ENCODE results near the gene GDPD5. TPM values are rescaled to one million over a fixed set of nuclear protein-coding genes. Genes with fewer than 3 reads are reported as not detected.

GDPD5 gene
- total and polyA plus RNA-seq, 2 donors (not counting 1 experiment from before 2014, with no cell fraction given) = 59.1 to 102 TPM

GRCh38 chr11:75538150-75538942, 12.6 kb upstream of the GDPD5 start:
- ChIA-PET POLR2A (interaction anchor here (0.7 kb wide), 1 partner anchor 28 kb away, joined by 3 read pairs; no protein-coding TSS in a partner anchor), CTCF (interaction anchor here (1.1 to 1.2 kb wide), 2 partner anchors 9 to 93 kb away, joined by 3 to 4 read pairs; no protein-coding TSS in a partner anchor)
- Histone ChIP-seq H2AFZ (ENCODE audit: insufficient read depth, low read depth, low read length, poor library complexity, severe bottlenecking) (no peak overlapping the region), H4K20me1 (ENCODE audit: control insufficient read depth, insufficient read depth, low read length, poor library complexity, severe bottlenecking) (no peaks in the 10 kb centered on the region), H3K9me3 (ENCODE audit: control extremely low read depth in 1 of 3, control insufficient read depth in 2 of 3, insufficient read depth in 1 of 3, low read length in 2 of 3) (peaks cover 0 to 2% (median 0%) of the 10 kb centered on the region in 3 donors), H3K27ac (ENCODE audit: low read length in 2 of 2) (no peak overlapping the region), H3K36me3 (replicated peaks in 1 of 2; ENCODE audit: control extremely low read depth in 1 of 2, control insufficient read depth in 1 of 2, extremely low read depth in 1 of 2, insufficient read depth in 2 of 2, low read length in 1 of 2) (no peaks in the 10 kb centered on the region), H3K4me3 (ENCODE audit: control extremely low read depth in 1 of 5, extremely low read depth in 1 of 5, insufficient read depth in 1 of 5, low read depth in 2 of 5, low read length in 4 of 5) (no peak overlapping the region), H3K27me3 (replicated peaks in 1 of 4; ENCODE audit: control extremely low read depth in 1 of 4, control insufficient read depth in 3 of 4, insufficient read depth in 4 of 4, low read length in 3 of 4) (peaks cover 0 to 12% (median 5%) of the 10 kb centered on the region in 4 experiments), H3K4me1 (ENCODE audit: control insufficient read depth in 2 of 2, insufficient read depth in 2 of 2, low read length in 2 of 2) (peaks cover 13 to 32% of the 10 kb centered on the region in 2 donors), H3K9ac (ENCODE audit: low read length) (no peak overlapping the region), H3K4me2 (replicated peaks; ENCODE audit: low read depth, low read length, poor library complexity, severe bottlenecking) (no peak overlapping the region), H3K79me2 (ENCODE audit: control insufficient read depth, insufficient read depth, low read length) (no peaks in the 10 kb centered on the region)
- 75% methylated on average over 11 of the region's 11 CpGs for WGBS (ENCODE audit: insufficient coverage)
- no peaks in the 10 kb centered on the region for H3K9me3 Mint-ChIP-seq (ENCODE audit: insufficient read depth)
- DNase-seq = no peak
- ATAC-seq (ENCODE audit: low read depth) = no peak
- H3K27ac Mint-ChIP-seq = no peak overlapping the region
- peaks cover 30% of the 10 kb centered on the region for H3K27me3 Mint-ChIP-seq
- TF ChIP-seq CTCF (IDR thresholded peaks at IDR 0.05) (no peak), EZH2 (IDR thresholded peaks at IDR 0.05; ENCODE audit: borderline replicate concordance, insufficient read depth, low read depth, low read length, poor library complexity, severe bottlenecking) (no peak)
- peaks cover 32% of the 10 kb centered on the region for H3K4me1 Mint-ChIP-seq
- intact Hi-C loops (cut with micrococcal nuclease) = no loop called here
- H3K4me3 Mint-ChIP-seq = no peak overlapping the region

- 87% methylated on average over 5 of the region's 5 CpGs for WGBS (ENCODE audit: insufficient coverage)
- intact Hi-C loops (cut with micrococcal nuclease) = no loop called here
- peaks cover 32% of the 10 kb centered on the region for H3K4me1 Mint-ChIP-seq
- no peak overlapping the region for H2AFZ ChIP-seq (ENCODE audit: insufficient read depth, low read depth, low read length, poor library complexity, severe bottlenecking)
- no peaks in the 10 kb centered on the region for H3K36me3 ChIP-seq (replicated peaks in 1 of 2; ENCODE audit: control extremely low read depth in 1 of 2, control insufficient read depth in 1 of 2, extremely low read depth in 1 of 2, insufficient read depth in 2 of 2, low read length in 1 of 2)
- no peaks in the 10 kb centered on the region for H3K9me3 Mint-ChIP-seq (ENCODE audit: insufficient read depth)
- ChIA-PET CTCF (interaction anchor here (0.8 to 2.5 kb wide), 7 partner anchors 9 to 130 kb away, joined by 3 to 15 read pairs (median 5); partner anchors contain the start of gene GDPD5), POLR2A (interaction anchor here (0.7 kb wide), 1 partner anchor 27 kb away, joined by 3 read pairs; no protein-coding TSS in a partner anchor)
- no peaks in the 10 kb centered on the region for H3K79me2 ChIP-seq (ENCODE audit: control insufficient read depth, insufficient read depth, low read length)
- no peak overlapping the region for H3K9ac ChIP-seq (ENCODE audit: low read length)
- H3K27me3 Mint-ChIP-seq = peaks cover 30% of the 10 kb centered on the region
- peak overlapping the region in 1 of 5 experiments; percentile 24 for H3K4me3 ChIP-seq (ENCODE audit: control extremely low read depth in 1 of 5, extremely low read depth in 1 of 5, insufficient read depth in 1 of 5, low read depth in 2 of 5, low read length in 4 of 5)
- peak overlapping the region; percentile 70 for H3K4me3 Mint-ChIP-seq
- H3K9me3 ChIP-seq (ENCODE audit: control extremely low read depth in 1 of 3, control insufficient read depth in 2 of 3, insufficient read depth in 1 of 3, low read length in 2 of 3) = peaks cover 0 to 2% (median 0%) of the 10 kb centered on the region in 3 donors
- H3K27me3 ChIP-seq (replicated peaks in 1 of 4; ENCODE audit: control extremely low read depth in 1 of 4, control insufficient read depth in 3 of 4, insufficient read depth in 4 of 4, low read length in 3 of 4) = peaks cover 0 to 10% (median 4%) of the 10 kb centered on the region in 4 experiments
- H3K27ac ChIP-seq (ENCODE audit: low read length in 2 of 2) = no peak overlapping the region
- peaks cover 13 to 32% of the 10 kb centered on the region in 2 donors for H3K4me1 ChIP-seq (ENCODE audit: control insufficient read depth in 2 of 2, insufficient read depth in 2 of 2, low read length in 2 of 2)
- ATAC-seq (ENCODE audit: low read depth) = no peak
- no peak for DNase-seq
- peak overlapping the region; percentile 47 for H3K4me2 ChIP-seq (replicated peaks; ENCODE audit: low read depth, low read length, poor library complexity, severe bottlenecking)
- peak overlapping the region; percentile 44 for H3K27ac Mint-ChIP-seq
- H4K20me1 ChIP-seq (ENCODE audit: control insufficient read depth, insufficient read depth, low read length, poor library complexity, severe bottlenecking) = no peaks in the 10 kb centered on the region
- TF ChIP-seq EZH2 (IDR thresholded peaks at IDR 0.05; ENCODE audit: borderline replicate concordance, insufficient read depth, low read depth, low read length, poor library complexity, severe bottlenecking) (no peak), CTCF (IDR thresholded peaks at IDR 0.05) (no peak)
Observed at GRCh38 chr11:75537740-75538139, 12.0 kb upstream of the GDPD5 start.
